Measurements from ENCODE around the gene ADGB.

ADGB gene

DNA sequence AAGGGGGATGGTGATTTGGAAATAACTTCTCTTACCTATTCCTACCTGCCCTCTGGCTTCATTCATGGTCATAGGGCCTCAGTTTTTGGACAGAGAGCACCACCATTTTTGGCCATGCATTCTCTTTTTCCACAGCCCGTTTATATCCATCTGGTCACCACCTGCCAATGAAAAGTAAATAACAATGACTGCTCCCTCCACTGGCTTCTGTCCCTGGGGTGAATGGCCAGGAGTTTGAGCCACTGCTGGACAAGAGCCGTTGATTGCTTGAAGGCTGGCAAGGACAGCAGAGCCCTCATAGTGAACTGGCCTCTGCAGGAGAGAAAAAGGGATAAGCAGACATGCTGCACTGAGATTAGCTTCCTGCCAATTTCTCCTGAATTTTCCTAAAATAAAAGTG is 261.8 kb downstream of the ADGB start:
- no peak for DNase-seq (ENCODE audit: low read depth in 2 of 2, low spot score in 1 of 2)

DNA sequence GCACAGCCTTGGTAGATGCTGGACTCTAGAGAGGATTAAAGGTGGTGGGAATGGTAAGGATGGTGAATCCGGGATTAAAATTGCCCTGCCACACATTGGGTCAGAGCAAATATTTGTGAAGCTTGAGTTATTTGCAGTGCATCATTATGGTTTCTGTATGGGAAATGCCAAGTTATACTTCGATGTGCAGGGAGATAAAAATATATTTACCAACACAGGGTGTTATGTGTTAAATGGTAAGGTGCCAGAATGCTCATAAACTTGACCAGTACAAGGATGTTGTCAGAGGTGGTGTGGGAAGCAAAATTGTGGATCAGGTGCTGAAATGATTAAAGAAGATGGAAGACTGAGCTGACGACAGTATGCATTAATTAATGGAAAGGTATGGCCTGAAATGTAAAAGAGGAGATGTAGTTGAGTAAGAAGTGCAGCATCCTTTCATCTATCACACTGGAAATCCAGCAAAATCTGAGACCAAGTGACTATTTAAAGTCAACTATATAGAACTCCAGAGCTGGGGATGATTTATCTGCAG is 262.3 kb downstream of the ADGB start:
- no peak for DNase-seq (ENCODE audit: low read depth in 2 of 2, low spot score in 1 of 2)

DNA sequence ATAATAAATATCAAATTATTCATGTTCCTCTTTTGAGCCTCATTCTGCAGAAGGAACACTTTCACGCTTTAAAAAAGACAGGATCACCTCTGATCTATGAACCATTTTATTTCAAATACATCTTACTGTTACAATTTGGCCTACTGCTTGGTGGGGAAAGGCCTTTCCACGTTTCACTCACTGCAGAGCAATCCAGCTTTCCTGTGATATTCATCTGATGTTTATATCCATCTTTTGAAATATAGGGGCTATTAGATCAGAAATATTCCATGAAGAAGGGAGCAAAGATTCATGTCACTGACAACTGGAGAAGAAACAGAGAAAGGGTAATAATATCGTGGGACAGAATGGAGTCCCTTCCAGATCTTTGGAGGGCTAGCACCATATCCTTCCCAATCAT is 262.9 kb downstream of the ADGB start:
- DNase-seq (ENCODE audit: low read depth in 2 of 2, low spot score in 1 of 2), result no peak

DNA sequence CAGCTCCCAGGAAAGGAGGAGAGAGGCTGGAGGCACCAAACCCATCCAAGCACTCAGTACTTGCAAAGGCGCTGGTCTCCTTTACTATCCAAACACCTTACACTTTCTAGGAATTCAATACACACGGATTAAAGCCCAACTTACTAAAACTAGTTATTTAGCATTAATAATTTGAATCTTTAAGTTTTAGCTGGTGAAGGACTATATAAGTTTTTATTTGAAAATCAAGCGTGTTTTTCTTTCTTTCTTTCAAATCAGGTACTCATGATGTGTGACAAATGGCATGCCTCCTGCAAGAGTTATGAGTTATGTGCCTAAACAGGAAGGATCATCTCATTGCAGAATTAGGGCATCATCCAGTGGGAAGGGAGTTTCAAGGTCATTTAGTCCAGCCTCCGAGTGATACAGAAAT is 263.7 kb downstream of the ADGB start:
- DNase-seq (ENCODE audit: low read depth in 2 of 2, low spot score in 1 of 2), result no peak

DNA sequence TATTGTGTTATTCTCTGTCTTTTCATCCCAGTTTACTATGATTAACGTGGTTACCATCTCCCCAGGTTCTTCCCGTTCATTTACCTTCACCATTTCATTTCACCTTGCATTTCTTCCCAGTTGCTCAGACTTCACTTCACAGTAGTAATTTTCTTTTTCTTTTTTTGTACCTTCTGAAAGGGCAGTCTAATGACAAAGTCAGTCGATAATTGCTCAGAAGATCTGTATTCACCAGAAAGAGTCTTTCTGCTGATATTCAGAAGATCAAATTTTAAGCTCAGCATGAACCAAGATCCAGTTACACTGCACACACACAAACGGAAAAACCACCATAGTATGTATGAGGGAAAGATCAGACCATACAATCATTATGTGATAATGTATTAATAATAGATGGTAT is 265.5 kb downstream of the ADGB start:
- DNase-seq (ENCODE audit: low read depth in 2 of 2, low spot score in 1 of 2), result no peak

DNA sequence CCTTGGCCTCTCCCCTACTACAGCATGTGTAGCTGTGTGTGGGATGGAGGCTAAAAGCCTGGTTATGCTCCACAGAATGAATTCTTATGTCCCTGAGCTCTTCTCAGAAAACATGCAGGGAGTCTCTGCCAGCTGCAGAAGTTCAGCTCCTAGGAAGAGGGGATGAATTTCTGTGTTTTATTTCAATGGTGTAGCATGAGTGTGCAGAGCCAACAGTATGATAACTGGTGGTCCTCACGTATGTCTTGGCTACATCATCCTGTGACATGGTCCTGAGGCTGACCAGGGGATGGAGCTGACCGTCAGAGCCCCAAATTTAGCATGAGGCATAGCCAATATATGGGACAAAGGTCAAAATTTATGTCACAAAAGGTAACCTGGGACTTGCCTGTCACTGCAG is 266.1 kb downstream of the ADGB start:
- DNase-seq (ENCODE audit: low read depth in 2 of 2, low spot score in 1 of 2), result no peak

Measured in stimulated activated CD8-positive, alpha-beta memory T cell treated with anti-CD3 and anti-CD28 coated beads, Interleukin-4, amount 100 ng/mL, for 4 hours (primary cell).